Gastroesophageal sphincter (tissue), 4 donors: ENCODE measurements around the gene ADCY2. TPM values are rescaled to one million over a fixed set of nuclear protein-coding genes. Genes with fewer than 3 reads are reported as not detected.

Experiments used
- ATAC-seq: fragments of 150-250 bp; one replicate; pipeline ENCODE4 v1.9.1; 2016; ENCODE audit warnings: mild to moderate bottlenecking, moderate library complexity
- H3K27ac ChIP-seq, 4 donors: fragments of 200-600 bp; sonication (generic) in 3 of 4; 1 replicate in 3 of 4; 2 replicates in 1 of 4; pipeline ENCODE4 v1.5.1; 2016 to 2019
- H3K27me3 ChIP-seq: fragments of 200-600 bp; sonication (generic); one replicate; pipeline ENCODE4 v1.5.1; 2019
- H3K36me3 ChIP-seq, 2 donors: fragments of 200-600 bp; sonication (generic); one replicate each; pipeline ENCODE4 v1.5.1; 2019; ENCODE audit warnings: control low read depth in 1 of 2
- H3K4me1 ChIP-seq, 3 donors: fragments of 200-600 bp; sonication (generic); 1 replicate in 2 of 3; 2 replicates in 1 of 3; pipeline ENCODE4 v1.5.1; 2016 to 2019; ENCODE audit warnings: control low read depth in 2 of 3
- H3K4me3 ChIP-seq, 2 donors: fragments of 200-600 bp; sonication (generic); one replicate each; pipeline ENCODE4 v1.5.1; 2019; ENCODE audit warnings: mild to moderate bottlenecking in 1 of 2, moderate library complexity in 1 of 2
- H3K9me3 ChIP-seq, 3 donors: fragments of 200-600 bp; sonication (generic); one replicate each; pipeline ENCODE4 v1.5.1; 2017 to 2019; ENCODE audit warnings: control low read depth in 2 of 3
- CTCF ChIP-seq, 4 experiments: fragments of 200-600 bp in 2 of 4; fragments of 450-650 bp in 2 of 4; sonication (generic) in 1 of 4; IDR thresholded peaks; one replicate each; pipeline ENCODE4 v1.5.1; 2017 to 2019; ENCODE audit warnings: antibody characterized with exemption in 4 of 4, mild to moderate bottlenecking in 2 of 4, moderate library complexity in 2 of 4
- EP300 ChIP-seq: sonication (generic); formaldehyde crosslinking; IDR thresholded peaks from one replicate; pipeline ENCODE4 v1.6.1; 2017; ENCODE audit warnings: antibody characterized with exemption, mild to moderate bottlenecking
- POLR2A ChIP-seq, 2 donors: fragments of 450-650 bp; IDR thresholded peaks; one replicate each; pipeline ENCODE4 v1.6.1; 2017; ENCODE audit warnings: antibody characterized with exemption in 2 of 2, mild to moderate bottlenecking in 2 of 2, moderate library complexity in 1 of 2
- POLR2AphosphoS5 ChIP-seq: sonication (generic); formaldehyde crosslinking; IDR thresholded peaks from one replicate; pipeline ENCODE4 v1.6.1; 2017; ENCODE audit warnings: antibody characterized with exemption
- WGBS, 2 donors: methylation state at CpG; one replicate each; pipeline ENCODE4 v1.1.5; 2018; ENCODE audit warnings: low coverage in 1 of 2; 5-methylcytosine and 5-hydroxymethylcytosine counted together
- total RNA-seq, 4 donors: library from RNA; depleted of rRNA; stranded (reverse); fragments of >200 nt; gene quantifications; one replicate each; pipeline ENCODE4 v1.1.0, GENCODE V29; 2016

Gene ADCY2
- total RNA-seq, 4 donors from 2014 or later: 5.8 to 15.9 (median 8.9) TPM

- 22 to 38% methylated on average over 3 of the region's 3 CpGs for WGBS, 2 donors
- Histone ChIP-seq H3K27me3 (no peaks in the 10 kb centered on the region), H3K4me3 (no peak overlapping the region), H3K36me3 (no peaks in the 10 kb centered on the region), H3K4me1 (peaks cover 0 to 10% (median 4%) of the 10 kb centered on the region in 3 donors), H3K9me3 (no peaks in the 10 kb centered on the region), H3K27ac (peak overlapping the region in 1 of 4 donors; percentile 32)
- TF ChIP-seq CTCF (IDR thresholded peaks at IDR 0.05) (no peak), POLR2A (IDR thresholded peaks at IDR 0.05) (no peak), EP300 (no peak), POLR2AphosphoS5 (no peak)
- ATAC-seq: no peak
Measured at GRCh38 chr5:7676455-7676854, 280.5 kb downstream of the ADCY2 start.

GRCh38 chr5:7678030-7678429 is 282.1 kb downstream of the ADCY2 start:
- Histone ChIP-seq H3K9me3 (no peaks in the 10 kb centered on the region), H3K27ac (no peak overlapping the region), H3K4me3 (no peak overlapping the region), H3K4me1 (peaks cover 0 to 17% (median 4%) of the 10 kb centered on the region in 3 donors), H3K27me3 (no peaks in the 10 kb centered on the region), H3K36me3 (no peaks in the 10 kb centered on the region)
- no peak for ATAC-seq
- no peak for TF ChIP-seq POLR2A (IDR thresholded peaks at IDR 0.05)
- no peak for TF ChIP-seq EP300
- no peak for TF ChIP-seq CTCF (IDR thresholded peaks at IDR 0.05)
- no peak for TF ChIP-seq POLR2AphosphoS5
- WGBS, 2 donors: 15 to 40% methylated on average over 2 to 4 of the region's 4 CpGs

GRCh38 chr5:7679663-7680062 is 283.7 kb downstream of the ADCY2 start:
- peaks cover 0 to 17% (median 4%) of the 10 kb centered on the region in 3 donors for H3K4me1 ChIP-seq
- no peak for ATAC-seq
- WGBS, 2 donors: 80 to 85% methylated on average over 2 to 4 of the region's 4 CpGs
- H3K36me3 ChIP-seq: no peaks in the 10 kb centered on the region
- H3K27ac ChIP-seq: no peak overlapping the region
- H3K27me3 ChIP-seq: no peaks in the 10 kb centered on the region
- no peak overlapping the region for H3K4me3 ChIP-seq
- TF ChIP-seq EP300 (no peak), POLR2A (IDR thresholded peaks at IDR 0.05) (no peak), POLR2AphosphoS5 (no peak), CTCF (IDR thresholded peaks at IDR 0.05) (no peak)
- no peaks in the 10 kb centered on the region for H3K9me3 ChIP-seq

GRCh38 chr5:7680260-7680659 is 284.3 kb downstream of the ADCY2 start:
- 78 to 87% methylated on average over 2 to 4 of the region's 4 CpGs for WGBS, 2 donors
- Histone ChIP-seq H3K4me1 (peaks cover 0 to 17% (median 4%) of the 10 kb centered on the region in 3 donors), H3K27ac (no peak overlapping the region), H3K36me3 (no peaks in the 10 kb centered on the region), H3K9me3 (no peaks in the 10 kb centered on the region), H3K4me3 (no peak overlapping the region), H3K27me3 (no peaks in the 10 kb centered on the region)
- no peak for ATAC-seq
- TF ChIP-seq POLR2A (IDR thresholded peaks at IDR 0.05): no peak
- no peak for TF ChIP-seq CTCF (IDR thresholded peaks at IDR 0.05)
- no peak for TF ChIP-seq EP300
- TF ChIP-seq POLR2AphosphoS5: no peak

GRCh38 chr5:7682379-7682778 is 286.4 kb downstream of the ADCY2 start:
- TF ChIP-seq POLR2AphosphoS5: peak; percentile 30
- TF ChIP-seq CTCF (IDR thresholded peaks at IDR 0.05): no peak

More at GRCh38 chr5:7682379-7682778, 286.4 kb downstream of the ADCY2 start:
- ATAC-seq: peak; percentile 39
- WGBS, 2 donors: 0 to 60% methylated on average over 1 to 2 of the region's 3 CpGs
- Histone ChIP-seq H3K27me3 (no peaks in the 10 kb centered on the region), H3K36me3 (no peaks in the 10 kb centered on the region), H3K4me1 (peaks cover 0 to 17% (median 4%) of the 10 kb centered on the region in 3 donors), H3K27ac (no peak overlapping the region), H3K9me3 (no peaks in the 10 kb centered on the region), H3K4me3 (no peak overlapping the region)
